OCI-LY1 (cell line): ENCODE results near the gene FOXC1.

Experiments
- EZH2 ChIP-seq: fragments of 200-600 bp; sonication (generic), shearing (Covaris generic); IDR thresholded peaks from 2 replicates; pipeline ENCODE4 v1.8.0; 2017; ENCODE audit warnings: borderline replicate concordance, mixed run types, mild to moderate bottlenecking, antibody characterized with exemption, low read length, moderate library complexity, mixed read lengths
- TF ChIP-seq, protein P1 (sequence below): fragments of 200-600 bp; sonication (generic), shearing (Covaris generic); IDR thresholded peaks from 2 replicates; pipeline ENCODE4 v1.5.1; 2017; ENCODE audit warnings: mild to moderate bottlenecking, antibody characterized with exemption, low read length, moderate library complexity, mixed read lengths

DNA sequence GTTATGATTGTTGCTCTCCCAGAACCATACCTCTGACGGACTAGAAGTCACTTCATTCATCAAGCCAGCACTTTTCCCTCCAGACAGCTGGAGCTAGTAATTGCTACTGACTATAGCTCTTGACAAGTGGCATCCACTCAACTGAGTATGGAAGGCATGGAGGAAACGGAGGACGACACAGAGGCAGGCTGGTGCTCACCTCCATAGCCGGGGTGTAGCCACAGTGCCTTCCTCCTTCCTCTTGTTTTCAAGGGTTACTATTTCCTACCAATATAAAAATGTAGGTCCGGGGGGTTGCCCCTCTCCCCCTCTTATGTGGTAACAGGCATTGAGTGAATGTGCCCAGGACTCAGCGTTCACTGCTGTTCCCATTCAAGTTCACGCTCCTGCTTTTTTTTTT is 23.5 kb upstream of the FOXC1 start:
- TF ChIP-seq EZH2, result no peak
- TF ChIP-seq, protein P1, sequence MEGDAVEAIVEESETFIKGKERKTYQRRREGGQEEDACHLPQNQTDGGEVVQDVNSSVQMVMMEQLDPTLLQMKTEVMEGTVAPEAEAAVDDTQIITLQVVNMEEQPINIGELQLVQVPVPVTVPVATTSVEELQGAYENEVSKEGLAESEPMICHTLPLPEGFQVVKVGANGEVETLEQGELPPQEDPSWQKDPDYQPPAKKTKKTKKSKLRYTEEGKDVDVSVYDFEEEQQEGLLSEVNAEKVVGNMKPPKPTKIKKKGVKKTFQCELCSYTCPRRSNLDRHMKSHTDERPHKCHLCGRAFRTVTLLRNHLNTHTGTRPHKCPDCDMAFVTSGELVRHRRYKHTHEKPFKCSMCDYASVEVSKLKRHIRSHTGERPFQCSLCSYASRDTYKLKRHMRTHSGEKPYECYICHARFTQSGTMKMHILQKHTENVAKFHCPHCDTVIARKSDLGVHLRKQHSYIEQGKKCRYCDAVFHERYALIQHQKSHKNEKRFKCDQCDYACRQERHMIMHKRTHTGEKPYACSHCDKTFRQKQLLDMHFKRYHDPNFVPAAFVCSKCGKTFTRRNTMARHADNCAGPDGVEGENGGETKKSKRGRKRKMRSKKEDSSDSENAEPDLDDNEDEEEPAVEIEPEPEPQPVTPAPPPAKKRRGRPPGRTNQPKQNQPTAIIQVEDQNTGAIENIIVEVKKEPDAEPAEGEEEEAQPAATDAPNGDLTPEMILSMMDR, result no peak
